Transverse colon (tissue), 4 donors: ENCODE data around the gene PITX3.

Experiments
- CTCF ChIP-seq, 5 experiments: fragments of 200-600 bp in 3 of 5; fragments of 450-650 bp in 2 of 5; sonication (generic) in 3 of 5; IDR thresholded peaks; 1 replicate in 2 of 5; 2 replicates in 3 of 5; pipeline ENCODE4 v1.5.1; 2016 to 2017; ENCODE audit warnings: antibody characterized with exemption in 5 of 5, inconsistent platforms in 3 of 5, mild to moderate bottlenecking in 2 of 5, moderate library complexity in 1 of 5
- EP300 ChIP-seq: sonication (generic); formaldehyde crosslinking; IDR thresholded peaks from one replicate; pipeline ENCODE4 v1.6.1; 2017; ENCODE audit warnings: antibody characterized with exemption, low read depth
- POLR2A ChIP-seq: fragments of 450-650 bp; IDR thresholded peaks from one replicate; pipeline ENCODE4 v1.6.1; 2016; ENCODE audit warnings: antibody characterized with exemption, mild to moderate bottlenecking, moderate library complexity
- POLR2AphosphoS5 ChIP-seq, 3 donors: sonication (generic); formaldehyde crosslinking; IDR thresholded peaks; one replicate each; pipeline ENCODE4 v1.6.1; 2016; ENCODE audit warnings: antibody characterized with exemption in 3 of 3

GRCh38 chr10:102284531-102284930, 43.2 kb upstream of the PITX3 start:
- TF ChIP-seq CTCF (IDR thresholded peaks at IDR 0.05) = no peak
- TF ChIP-seq POLR2A = no peak
- TF ChIP-seq EP300 = no peak
- TF ChIP-seq POLR2AphosphoS5 (IDR thresholded peaks at IDR 0.05) = no peak
